Panc1 (cell line): ENCODE measurements around the gene MPRIP. TPM values are rescaled to one million over a fixed set of nuclear protein-coding genes. Genes with fewer than 3 reads are reported as not detected.

ENCODE experiments used
- ATAC-seq: fragments of 200-7000 bp; cut with Tn5 transposase; 2 replicates; pipeline ENCODE4 v1.9.1; 2020; ENCODE audit warnings: mild to moderate bottlenecking, moderate library complexity
- BruUV-seq: library from RNA; stranded (reverse); fragments of 400-500 nt; replicated peaks from 2 replicates; lab custom pipeline; 2021; lab: Mats Ljungman, UMichigan
- CTCF ChIA-PET: fragments of 300-600 bp; sonication (Branson Sonifier 250); formaldehyde crosslinking; loops from one replicate; lab custom pipeline; 2022; ENCODE audit warnings: antibody characterized with exemption; lab: Charles Lee
- POLR2A ChIA-PET: fragments of 300-600 bp; sonication (Branson Sonifier 250); formaldehyde crosslinking; loops from one replicate; lab custom pipeline; 2022; ENCODE audit warnings: antibody characterized with exemption; lab: Charles Lee
- DNase-seq: peaks from one replicate; pipeline ENCODE4 v3.0.0-alpha.2; 2010; ENCODE audit warnings: low read depth, low spot score
- H3K27ac ChIP-seq: 2 replicates; pipeline ENCODE4 v1.5.1; 2011; ENCODE audit warnings: mild to moderate bottlenecking, low read length, inconsistent platforms
- H3K27me3 ChIP-seq: fragments of 200-500 bp; sonication (Bioruptor generic); 2 replicates; pipeline ENCODE4 v1.6.0; 2014; ENCODE audit warnings: low read length, inconsistent platforms; ENCODE audit not compliant: control insufficient read depth, insufficient read depth
- H3K36me3 ChIP-seq: fragments of 200-500 bp; sonication (Bioruptor generic); 2 replicates; pipeline ENCODE4 v1.5.1; 2014; ENCODE audit warnings: inconsistent platforms, mild to moderate bottlenecking, low read length, moderate library complexity; ENCODE audit not compliant: control insufficient read depth, insufficient read depth
- H3K4me1 ChIP-seq: 2 replicates; pipeline ENCODE4 v1.5.1; 2011; ENCODE audit warnings: inconsistent platforms, mild to moderate bottlenecking, low read length, moderate library complexity; ENCODE audit not compliant: control insufficient read depth, insufficient read depth
- H3K4me3 ChIP-seq, 2 experiments: 2 replicates each; pipeline ENCODE4 v1.5.1; 2011 to 2012; ENCODE audit warnings: low read depth in 2 of 2, low read length in 2 of 2, mild to moderate bottlenecking in 2 of 2, inconsistent platforms in 1 of 2, moderate library complexity in 1 of 2
- H3K9me3 ChIP-seq: fragments of 200-500 bp; sonication (Bioruptor generic); 2 replicates; pipeline ENCODE4 v1.5.1; 2014; ENCODE audit warnings: low read depth, mild to moderate bottlenecking, inconsistent platforms, low read length, moderate library complexity; ENCODE audit not compliant: control insufficient read depth, insufficient read depth
- POLR2AphosphoS5 ChIP-seq: IDR thresholded peaks from 2 replicates; pipeline ENCODE4 v1.6.1; 2012; ENCODE audit warnings: mild to moderate bottlenecking, low read depth, low read length, moderate library complexity
- SIN3A ChIP-seq: IDR thresholded peaks from 2 replicates; pipeline ENCODE4 v1.6.1; 2012; ENCODE audit warnings: low read depth, mild to moderate bottlenecking, low read length, moderate library complexity, borderline replicate concordance; ENCODE audit not compliant: insufficient read depth
- TCF7L2 ChIP-seq: IDR thresholded peaks from 2 replicates; pipeline ENCODE4 v1.6.1; 2011; ENCODE audit warnings: mild to moderate bottlenecking, low read depth, low read length, inconsistent platforms
- in situ Hi-C: cut with HindIII; loops from 2 replicates; pipeline ENCODE4 v1.10.0; 2016; ENCODE audit warnings: low sequenced_read_pairs, low pct_unique_long_range_greater_than_20kb
- intact Hi-C: fragments of 100-400 bp; cut with micrococcal nuclease; formaldehyde crosslinking; loops from one replicate; pipeline ENCODE4 v1.10.0; 2022; ENCODE audit not compliant: unreplicated experiment
- total RNA-seq: library from RNA; stranded (reverse); gene quantifications from one replicate; pipeline ENCODE4 v1.2.1, GENCODE V29; 2021; ENCODE audit not compliant: unreplicated experiment
- TF ChIP-seq, protein P1 (sequence below), 2 experiments: IDR thresholded peaks; 2 replicates each; pipeline ENCODE4 v1.6.1; 2011 to 2012; ENCODE audit warnings: low read depth in 2 of 2, control low read depth in 1 of 2, low read length in 1 of 2, mild to moderate bottlenecking in 1 of 2, moderate library complexity in 1 of 2; ENCODE audit not compliant: insufficient read depth in 1 of 2
- TF ChIP-seq, protein P2 (sequence below): fragments of 450-650 bp; IDR thresholded peaks from 2 replicates; pipeline ENCODE4 v1.5.1; 2017; ENCODE audit warnings: mild to moderate bottlenecking

The MPRIP gene
- total RNA-seq, 1 experiment from 2014 or later, result 155 TPM

DNA sequence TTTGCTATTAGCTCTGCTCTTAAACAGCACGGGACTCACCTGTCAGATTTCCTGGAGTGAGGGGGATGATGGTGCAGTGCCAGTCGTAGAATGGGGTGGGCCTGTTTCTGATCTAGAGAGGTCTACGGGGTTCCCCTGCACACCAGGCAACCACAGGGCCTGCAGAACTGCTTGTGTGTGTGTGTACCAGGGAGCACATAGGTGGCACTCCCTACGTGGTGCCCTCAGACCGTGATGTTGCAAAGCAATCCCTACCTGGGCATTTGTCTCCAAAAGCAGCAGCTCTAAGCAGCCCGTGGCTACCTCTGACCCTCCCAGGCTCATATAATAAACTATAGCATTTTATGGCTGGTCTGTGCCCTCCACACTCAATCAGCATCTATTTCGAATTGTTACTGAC, 38.5 kb downstream of the MPRIP start:
- BruUV-seq, result no TSS peak
- Histone ChIP-seq H3K9me3 (no peaks in the 10 kb centered on the region), H3K27me3 (no peaks in the 10 kb centered on the region), H3K4me1 (no peaks in the 10 kb centered on the region), H3K36me3 (no peaks in the 10 kb centered on the region; the same call in 1 of the 2 replicates), H3K4me3 (no peak overlapping the region), H3K27ac (no peak overlapping the region)
- no peak for TF ChIP-seq POLR2AphosphoS5
- TF ChIP-seq, protein P1, sequence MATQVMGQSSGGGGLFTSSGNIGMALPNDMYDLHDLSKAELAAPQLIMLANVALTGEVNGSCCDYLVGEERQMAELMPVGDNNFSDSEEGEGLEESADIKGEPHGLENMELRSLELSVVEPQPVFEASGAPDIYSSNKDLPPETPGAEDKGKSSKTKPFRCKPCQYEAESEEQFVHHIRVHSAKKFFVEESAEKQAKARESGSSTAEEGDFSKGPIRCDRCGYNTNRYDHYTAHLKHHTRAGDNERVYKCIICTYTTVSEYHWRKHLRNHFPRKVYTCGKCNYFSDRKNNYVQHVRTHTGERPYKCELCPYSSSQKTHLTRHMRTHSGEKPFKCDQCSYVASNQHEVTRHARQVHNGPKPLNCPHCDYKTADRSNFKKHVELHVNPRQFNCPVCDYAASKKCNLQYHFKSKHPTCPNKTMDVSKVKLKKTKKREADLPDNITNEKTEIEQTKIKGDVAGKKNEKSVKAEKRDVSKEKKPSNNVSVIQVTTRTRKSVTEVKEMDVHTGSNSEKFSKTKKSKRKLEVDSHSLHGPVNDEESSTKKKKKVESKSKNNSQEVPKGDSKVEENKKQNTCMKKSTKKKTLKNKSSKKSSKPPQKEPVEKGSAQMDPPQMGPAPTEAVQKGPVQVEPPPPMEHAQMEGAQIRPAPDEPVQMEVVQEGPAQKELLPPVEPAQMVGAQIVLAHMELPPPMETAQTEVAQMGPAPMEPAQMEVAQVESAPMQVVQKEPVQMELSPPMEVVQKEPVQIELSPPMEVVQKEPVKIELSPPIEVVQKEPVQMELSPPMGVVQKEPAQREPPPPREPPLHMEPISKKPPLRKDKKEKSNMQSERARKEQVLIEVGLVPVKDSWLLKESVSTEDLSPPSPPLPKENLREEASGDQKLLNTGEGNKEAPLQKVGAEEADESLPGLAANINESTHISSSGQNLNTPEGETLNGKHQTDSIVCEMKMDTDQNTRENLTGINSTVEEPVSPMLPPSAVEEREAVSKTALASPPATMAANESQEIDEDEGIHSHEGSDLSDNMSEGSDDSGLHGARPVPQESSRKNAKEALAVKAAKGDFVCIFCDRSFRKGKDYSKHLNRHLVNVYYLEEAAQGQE (IDR thresholded peaks at IDR 0.05; ENCODE audit: insufficient read depth in 1 of 2, low read depth in 2 of 2, low read length in 1 of 2), result no peak
- TF ChIP-seq, protein P2, sequence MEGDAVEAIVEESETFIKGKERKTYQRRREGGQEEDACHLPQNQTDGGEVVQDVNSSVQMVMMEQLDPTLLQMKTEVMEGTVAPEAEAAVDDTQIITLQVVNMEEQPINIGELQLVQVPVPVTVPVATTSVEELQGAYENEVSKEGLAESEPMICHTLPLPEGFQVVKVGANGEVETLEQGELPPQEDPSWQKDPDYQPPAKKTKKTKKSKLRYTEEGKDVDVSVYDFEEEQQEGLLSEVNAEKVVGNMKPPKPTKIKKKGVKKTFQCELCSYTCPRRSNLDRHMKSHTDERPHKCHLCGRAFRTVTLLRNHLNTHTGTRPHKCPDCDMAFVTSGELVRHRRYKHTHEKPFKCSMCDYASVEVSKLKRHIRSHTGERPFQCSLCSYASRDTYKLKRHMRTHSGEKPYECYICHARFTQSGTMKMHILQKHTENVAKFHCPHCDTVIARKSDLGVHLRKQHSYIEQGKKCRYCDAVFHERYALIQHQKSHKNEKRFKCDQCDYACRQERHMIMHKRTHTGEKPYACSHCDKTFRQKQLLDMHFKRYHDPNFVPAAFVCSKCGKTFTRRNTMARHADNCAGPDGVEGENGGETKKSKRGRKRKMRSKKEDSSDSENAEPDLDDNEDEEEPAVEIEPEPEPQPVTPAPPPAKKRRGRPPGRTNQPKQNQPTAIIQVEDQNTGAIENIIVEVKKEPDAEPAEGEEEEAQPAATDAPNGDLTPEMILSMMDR, result no peak
- no peak for TF ChIP-seq TCF7L2
- no peak for TF ChIP-seq SIN3A
- DNase-seq (no peak), ATAC-seq (no peak)
- POLR2A ChIA-PET, result interaction anchor here (1.2 kb wide), 1 partner anchor 24 kb away, joined by 3 read pairs; no protein-coding TSS in a partner anchor
- intact Hi-C loops, result no loop called here
- in situ Hi-C loops, result no loop called here
- CTCF ChIA-PET, result no interaction called here

DNA sequence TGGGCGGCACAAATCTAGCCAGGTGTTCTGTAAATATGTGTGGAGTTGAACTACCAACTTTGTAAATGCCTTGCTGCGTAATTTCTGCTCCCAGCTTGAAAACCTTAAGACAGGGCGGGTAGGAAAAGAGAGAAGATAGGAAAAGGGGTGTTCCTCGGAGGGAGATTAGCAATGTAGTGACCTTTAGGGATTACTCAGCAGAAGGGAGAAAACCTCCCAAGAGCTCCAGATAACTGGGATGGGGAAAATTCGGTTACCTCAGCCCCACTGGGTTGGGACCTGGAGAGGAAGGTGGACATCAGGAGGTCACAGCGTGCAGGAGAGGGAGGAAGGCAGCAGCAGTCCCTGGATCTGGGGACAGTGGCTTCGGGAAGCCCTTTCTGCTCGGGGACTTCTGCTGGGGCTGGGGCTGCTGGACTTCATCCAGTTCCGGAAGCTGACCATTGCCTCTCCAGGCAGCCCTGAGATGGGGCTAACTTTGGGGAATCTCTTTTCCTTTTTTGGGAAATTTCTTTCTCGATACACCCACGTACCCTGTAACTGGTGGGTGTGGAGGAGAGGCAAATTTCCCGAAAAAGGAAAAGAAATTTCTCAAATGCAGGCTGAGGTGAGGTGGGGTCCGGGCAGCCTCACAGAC, 39.2 kb downstream of the MPRIP start:
- in situ Hi-C loops, result no loop called here
- Histone ChIP-seq H3K36me3 (no peaks in the 10 kb centered on the region; the same call in 1 of the 2 replicates), H3K9me3 (no peaks in the 10 kb centered on the region), H3K27ac (no peak overlapping the region), H3K4me3 (no peak overlapping the region), H3K4me1 (no peaks in the 10 kb centered on the region), H3K27me3 (no peaks in the 10 kb centered on the region)
- no TSS peak for BruUV-seq
- TF ChIP-seq, protein P1 (IDR thresholded peaks at IDR 0.05; ENCODE audit: insufficient read depth in 1 of 2, low read depth in 2 of 2, low read length in 1 of 2), result no peak
- no peak for TF ChIP-seq SIN3A
- TF ChIP-seq POLR2AphosphoS5, result no peak
- TF ChIP-seq, protein P2, result no peak
- TF ChIP-seq TCF7L2, result no peak
- ATAC-seq (no peak), DNase-seq (no peak)
- ChIA-PET POLR2A (no interaction called here), CTCF (no interaction called here)
- intact Hi-C loops, result no loop called here
